Karpas-422 (cell line): ENCODE measurements around the gene SLC25A34. TPM values are rescaled to one million over a fixed set of nuclear protein-coding genes. Genes with fewer than 3 reads are reported as not detected.

Source experiments
- DNase-seq: peaks from one replicate; pipeline ENCODE4 v3.0.0-alpha.2; 2015
- H2AFZ ChIP-seq: fragments of 200-600 bp; sonication (generic); 2 replicates; pipeline ENCODE4 v1.6.1; 2014; ENCODE audit warnings: antibody characterized with exemption, low read length, mixed read lengths
- H3K27ac ChIP-seq: fragments of 200-600 bp; sonication (generic); 2 replicates; pipeline ENCODE4 v1.5.1; 2014; ENCODE audit warnings: mild to moderate bottlenecking, low read length, moderate library complexity
- H3K27me3 ChIP-seq: fragments of 200-600 bp; sonication (generic); 2 replicates; pipeline ENCODE4 v1.6.1; 2014; ENCODE audit warnings: low read length, mixed read lengths
- H3K36me3 ChIP-seq: fragments of 200-600 bp; sonication (generic); 2 replicates; pipeline ENCODE4 v1.6.1; 2014; ENCODE audit warnings: low read length, mixed read lengths; ENCODE audit not compliant: insufficient read depth
- H3K4me1 ChIP-seq: fragments of 200-600 bp; sonication (generic); 2 replicates; pipeline ENCODE4 v1.6.1; 2014; ENCODE audit warnings: mild to moderate bottlenecking, low read length, mixed read lengths
- H3K4me2 ChIP-seq: fragments of 200-600 bp; sonication (generic); 2 replicates; pipeline ENCODE4 v1.6.1; 2014; ENCODE audit warnings: low read length, low read depth, mild to moderate bottlenecking; ENCODE audit not compliant: poor library complexity, severe bottlenecking
- H3K4me3 ChIP-seq: fragments of 200-600 bp; sonication (generic); 2 replicates; pipeline ENCODE4 v1.5.1; 2014; ENCODE audit warnings: mild to moderate bottlenecking, antibody characterized with exemption, low read length, mixed read lengths
- H3K79me2 ChIP-seq: fragments of 200-600 bp; sonication (generic); 2 replicates; pipeline ENCODE4 v1.6.1; 2014; ENCODE audit warnings: mild to moderate bottlenecking, low read length, mixed read lengths
- H3K9ac ChIP-seq: fragments of 200-600 bp; sonication (generic); 2 replicates; pipeline ENCODE4 v1.6.0; 2014; ENCODE audit warnings: low read length
- H3K9me2 ChIP-seq: fragments of 200-600 bp; sonication (generic), shearing (Covaris generic); replicated peaks from 2 replicates; pipeline ENCODE4 v1.6.0; 2014; ENCODE audit warnings: mild to moderate bottlenecking, low read length, moderate library complexity; ENCODE audit not compliant: insufficient read depth
- H3K9me3 ChIP-seq: fragments of 300-700, 200-600 bp; sonication (generic); 2 replicates; pipeline ENCODE4 v1.6.1; 2014; ENCODE audit warnings: low read length, mixed read lengths
- H4K20me1 ChIP-seq: fragments of 200-600 bp; sonication (generic); 2 replicates; pipeline ENCODE4 v1.6.1; 2014; ENCODE audit warnings: mild to moderate bottlenecking, antibody characterized with exemption, low read length, low read depth; ENCODE audit not compliant: insufficient read depth
- total RNA-seq: library from RNA; depleted of rRNA; stranded (reverse); fragments of >200 nt; shearing (Covaris generic); gene quantifications from 2 replicates; pipeline ENCODE4 v1.2.3, GENCODE V29; 2014; ENCODE audit warnings: low replicate concordance; rRNA removed

Gene SLC25A34
- total RNA-seq = 0.52 and 0.83 TPM in 2 replicates

DNA sequence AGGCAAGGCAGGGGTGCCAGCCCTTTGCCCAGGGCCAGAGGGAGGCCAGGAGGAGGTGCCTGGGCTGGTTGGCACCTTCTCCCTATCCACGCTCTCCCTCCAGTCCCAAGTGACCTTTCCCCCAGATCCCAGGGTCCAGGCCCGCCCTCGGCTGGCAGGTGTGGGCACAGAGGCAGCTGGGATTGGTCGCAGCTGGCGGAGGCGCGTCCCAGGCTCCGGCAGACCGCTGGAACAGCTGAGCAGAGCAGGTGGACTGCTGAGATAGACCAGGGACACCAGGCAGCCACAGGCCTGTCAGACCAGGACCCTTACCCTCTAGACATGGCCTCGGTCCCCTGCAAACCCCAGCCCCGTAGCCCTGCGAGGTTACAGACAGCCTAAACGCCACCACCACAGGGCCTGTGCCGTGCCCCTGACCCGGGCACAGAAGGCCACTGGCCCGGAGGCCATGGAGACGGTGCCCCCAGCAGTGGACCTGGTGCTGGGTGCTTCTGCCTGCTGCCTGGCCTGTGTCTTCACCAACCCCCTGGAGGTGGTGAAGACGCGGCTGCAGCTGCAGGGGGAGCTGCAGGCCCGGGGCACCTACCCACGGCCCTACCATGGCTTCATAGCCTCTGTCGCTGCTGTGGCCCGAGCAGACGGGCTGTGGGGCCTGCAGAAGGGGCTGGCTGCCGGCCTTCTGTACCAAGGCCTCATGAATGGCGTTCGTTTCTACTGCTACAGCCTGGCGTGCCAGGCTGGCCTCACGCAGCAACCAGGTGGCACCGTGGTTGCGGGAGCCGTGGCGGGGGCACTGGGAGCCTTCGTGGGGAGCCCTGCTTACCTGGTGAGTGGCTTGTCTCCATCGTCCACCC is at the start of gene SLC25A34:
Gene SLC25A34 (plus strand): TSS at position 221 of the 854 bp plus-strand sequence. CDS start 228 bp downstream, at position 449.
- H3K4me3 ChIP-seq = no peak within 1 kb of the TSS
- H3K4me2 ChIP-seq = no peak within 1 kb of the TSS
- no peaks in the 10 kb centered on the region for H3K27me3 ChIP-seq
- H3K36me3 ChIP-seq = no peaks in the 10 kb centered on the region
- H3K9me2 ChIP-seq = no peaks in the 10 kb centered on the region
- H3K9ac ChIP-seq = no peak within 1 kb of the TSS
- H3K79me2 ChIP-seq = no peaks in the 10 kb centered on the region
- H3K27ac ChIP-seq = no peak within 1 kb of the TSS
- H3K9me3 ChIP-seq = no peaks in the 10 kb centered on the region
- DNase-seq = no peak
- H2AFZ ChIP-seq = no peak within 1 kb of the TSS
- no peaks in the 10 kb centered on the region for H3K4me1 ChIP-seq
- H4K20me1 ChIP-seq = no peaks in the 10 kb centered on the region

DNA sequence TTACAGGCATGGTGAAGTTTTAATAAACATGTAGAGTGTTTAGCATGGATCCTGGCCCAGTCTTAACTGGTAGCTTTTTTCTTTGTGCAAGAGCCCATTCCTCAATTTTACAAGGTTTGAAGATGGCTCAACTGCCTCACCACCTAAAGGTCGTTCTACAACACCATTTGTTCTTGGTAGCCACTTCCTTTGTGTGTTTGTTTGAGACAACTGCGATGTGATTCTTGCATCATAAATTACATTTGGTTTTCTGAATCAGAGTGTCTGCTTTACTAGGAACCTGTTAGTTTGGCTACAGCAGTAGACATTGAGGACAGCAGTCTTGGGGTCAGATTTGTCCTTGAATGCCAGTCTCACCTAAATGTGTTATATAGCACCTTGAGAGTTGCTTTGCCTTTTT is 48.6 kb upstream of the SLC25A34 start:
- Histone ChIP-seq H3K9me2 (no peaks in the 10 kb centered on the region), H3K27ac (no peak overlapping the region), H3K4me1 (peaks cover 43% of the 10 kb centered on the region), H3K79me2 (peaks cover 85% of the 10 kb centered on the region), H3K27me3 (no peaks in the 10 kb centered on the region), H4K20me1 (no peaks in the 10 kb centered on the region; the same call in 1 of the 2 replicates), H3K9ac (no peak overlapping the region), H2AFZ (no peak overlapping the region), H3K4me2 (no peak overlapping the region), H3K4me3 (no peak overlapping the region), H3K9me3 (no peaks in the 10 kb centered on the region), H3K36me3 (no peaks in the 10 kb centered on the region)
- DNase-seq = no peak

DNA sequence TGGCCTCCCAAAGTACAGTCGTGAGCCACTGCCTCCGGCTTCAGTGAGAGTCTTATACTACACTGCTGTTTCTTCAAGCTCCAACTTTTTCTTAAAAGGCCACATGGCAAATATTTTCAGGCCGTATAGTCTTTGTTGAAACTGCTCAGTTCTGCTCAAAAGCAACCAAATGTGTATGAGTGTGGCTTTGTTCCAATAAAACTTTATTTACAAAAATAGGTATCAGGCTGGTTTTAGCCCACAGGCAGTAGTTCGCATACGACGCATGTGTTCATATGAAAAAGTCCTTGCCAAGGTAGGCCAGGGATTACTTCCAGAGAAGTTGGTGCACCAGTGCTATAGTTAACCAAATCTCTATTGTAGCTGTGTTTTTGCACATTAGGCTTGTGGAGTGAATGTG is 45.7 kb upstream of the SLC25A34 start:
- H3K9ac ChIP-seq = no peak overlapping the region
- no peak overlapping the region for H3K4me2 ChIP-seq
- DNase-seq = no peak
- no peaks in the 10 kb centered on the region for H3K9me2 ChIP-seq
- no peak overlapping the region for H3K27ac ChIP-seq
- H2AFZ ChIP-seq = no peak overlapping the region
- peaks cover 23% of the 10 kb centered on the region for H3K4me1 ChIP-seq
- no peaks in the 10 kb centered on the region for H3K27me3 ChIP-seq
- H3K79me2 ChIP-seq = peaks cover 94% of the 10 kb centered on the region
- no peak overlapping the region for H3K4me3 ChIP-seq
- H3K9me3 ChIP-seq = no peaks in the 10 kb centered on the region
- no peaks in the 10 kb centered on the region for H3K36me3 ChIP-seq
- H4K20me1 ChIP-seq = no peaks in the 10 kb centered on the region; the same call in 1 of the 2 replicates

GRCh38 chr1:15691434-15692032 is 44.5 kb upstream of the SLC25A34 start:
- H3K4me3 ChIP-seq = no peak overlapping the region
- H3K9ac ChIP-seq = no peak overlapping the region
- peaks cover 86% of the 10 kb centered on the region for H3K79me2 ChIP-seq
- H2AFZ ChIP-seq = no peak overlapping the region
- no peak for DNase-seq
- H4K20me1 ChIP-seq = no peaks in the 10 kb centered on the region
- no peaks in the 10 kb centered on the region for H3K36me3 ChIP-seq
- H3K27me3 ChIP-seq = no peaks in the 10 kb centered on the region
- H3K9me3 ChIP-seq = no peaks in the 10 kb centered on the region
- no peak overlapping the region for H3K4me2 ChIP-seq
- peaks cover 19% of the 10 kb centered on the region for H3K4me1 ChIP-seq
- no peaks in the 10 kb centered on the region for H3K9me2 ChIP-seq
- H3K27ac ChIP-seq = no peak overlapping the region

DNA sequence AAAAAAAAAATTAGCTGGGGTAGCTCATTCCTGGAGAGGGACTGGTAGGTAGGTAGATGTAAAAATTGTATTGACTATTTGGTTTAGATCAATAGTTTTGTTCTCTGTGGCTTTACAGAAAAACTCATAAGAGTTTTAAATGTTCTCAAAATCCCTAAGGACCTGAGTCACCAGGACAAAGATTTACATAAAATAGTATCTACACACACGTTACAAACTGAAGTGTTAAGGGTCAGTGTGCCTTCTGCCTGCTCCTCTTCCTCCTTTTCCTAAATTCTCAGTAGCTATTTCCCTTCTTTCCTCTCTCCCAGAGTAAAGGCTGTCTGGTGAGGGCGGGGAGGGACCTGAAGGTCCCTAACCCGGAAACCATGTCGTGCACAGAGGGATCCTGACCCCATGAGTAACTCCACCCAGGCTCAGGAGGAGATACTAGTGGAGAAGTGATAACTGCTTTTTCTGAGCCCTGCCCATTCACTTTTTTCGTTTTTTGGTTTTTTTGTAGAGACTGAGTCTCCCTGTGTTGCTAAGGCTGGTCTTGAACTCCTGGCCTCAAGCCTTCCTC is 43.9 kb upstream of the SLC25A34 start:
- Histone ChIP-seq H3K9me2 (no peaks in the 10 kb centered on the region), H3K27me3 (no peaks in the 10 kb centered on the region), H3K4me2 (no peak overlapping the region), H3K36me3 (no peaks in the 10 kb centered on the region), H3K9ac (no peak overlapping the region), H4K20me1 (no peaks in the 10 kb centered on the region), H3K4me3 (no peak overlapping the region), H3K27ac (no peak overlapping the region), H3K4me1 (peaks cover 26% of the 10 kb centered on the region), H3K9me3 (no peaks in the 10 kb centered on the region), H3K79me2 (peaks cover 80% of the 10 kb centered on the region), H2AFZ (no peak overlapping the region)
- no peak for DNase-seq

GRCh38 chr1:15693371-15693770 is 42.7 kb upstream of the SLC25A34 start:
- H3K4me1 ChIP-seq = peaks cover 34% of the 10 kb centered on the region
- H3K27me3 ChIP-seq = no peaks in the 10 kb centered on the region
- H3K4me3 ChIP-seq = no peak overlapping the region
- no peaks in the 10 kb centered on the region for H4K20me1 ChIP-seq
- no peaks in the 10 kb centered on the region for H3K36me3 ChIP-seq
- no peak overlapping the region for H3K9ac ChIP-seq
- H3K79me2 ChIP-seq = peaks cover 79% of the 10 kb centered on the region
- no peaks in the 10 kb centered on the region for H3K9me3 ChIP-seq
- no peaks in the 10 kb centered on the region for H3K9me2 ChIP-seq
- no peak overlapping the region for H2AFZ ChIP-seq
- no peak overlapping the region for H3K27ac ChIP-seq
- DNase-seq = no peak
- no peak overlapping the region for H3K4me2 ChIP-seq

DNA sequence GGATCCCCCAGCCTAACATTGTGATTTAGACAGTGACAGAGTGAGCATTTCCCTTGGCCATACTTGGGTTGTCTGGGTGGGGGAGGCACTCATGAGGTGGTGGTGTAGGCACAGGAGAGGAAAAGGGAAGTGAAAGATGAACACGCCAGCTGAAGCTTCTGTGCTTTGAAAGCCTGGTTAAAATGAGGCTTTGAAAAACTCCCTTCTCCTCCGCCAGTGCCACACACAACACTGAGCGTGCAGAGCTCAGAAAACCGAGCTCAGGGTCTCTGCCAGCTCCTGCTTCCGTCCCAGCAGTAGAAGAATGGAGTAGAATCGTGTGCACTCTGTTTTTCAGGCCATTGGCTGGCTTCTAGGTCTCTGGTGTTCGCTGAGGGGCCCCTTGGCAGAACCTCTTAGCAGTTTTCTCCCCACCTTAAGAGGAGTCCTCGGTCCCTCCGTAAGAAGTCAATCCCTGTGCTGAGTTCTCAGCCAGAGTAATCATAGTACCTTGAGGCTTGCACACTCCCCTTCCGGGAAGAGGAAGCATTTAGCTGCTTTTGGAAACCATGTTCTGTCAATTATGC is 39.0 kb upstream of the SLC25A34 start:
- peak overlapping the region; percentile 64 for H3K9ac ChIP-seq
- peak overlapping the region; percentile 90 for H3K27ac ChIP-seq
- no peaks in the 10 kb centered on the region for H3K27me3 ChIP-seq
- H3K9me2 ChIP-seq = no peaks in the 10 kb centered on the region
- no peaks in the 10 kb centered on the region for H3K36me3 ChIP-seq
- peak; percentile 94 for DNase-seq
- H3K4me1 ChIP-seq = peaks cover 20% of the 10 kb centered on the region
- no peaks in the 10 kb centered on the region for H3K9me3 ChIP-seq
- H4K20me1 ChIP-seq = no peaks in the 10 kb centered on the region
- H3K4me2 ChIP-seq = peak overlapping the region; percentile 78
- peaks cover 70% of the 10 kb centered on the region for H3K79me2 ChIP-seq
- H3K4me3 ChIP-seq = peak overlapping the region; percentile 60
- H2AFZ ChIP-seq = no peak overlapping the region

DNA sequence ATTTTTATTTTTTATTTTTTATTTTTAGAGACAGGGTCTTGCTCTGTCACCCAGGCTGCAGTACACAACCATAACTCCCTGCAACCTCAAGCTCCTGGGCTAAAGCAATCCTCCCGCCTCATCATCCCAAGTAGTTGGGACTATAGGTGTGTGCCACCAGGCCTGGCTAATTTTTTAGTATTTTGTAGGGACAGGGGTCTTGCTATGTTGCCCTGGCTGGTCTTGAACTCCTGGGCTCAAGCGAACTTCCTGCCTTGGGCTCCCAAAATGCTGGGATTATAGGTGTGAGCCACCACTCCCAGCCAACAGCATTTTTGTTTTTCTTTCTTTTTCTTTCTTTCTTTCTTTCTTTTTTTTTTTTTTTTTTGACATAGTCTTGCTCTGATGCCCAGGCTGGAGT is 37.9 kb upstream of the SLC25A34 start:
- DNase-seq = no peak
- no peaks in the 10 kb centered on the region for H3K27me3 ChIP-seq
- peak overlapping the region; percentile 78 for H3K4me2 ChIP-seq
- H3K9me2 ChIP-seq = no peaks in the 10 kb centered on the region
- no peak overlapping the region for H3K4me3 ChIP-seq
- H3K27ac ChIP-seq = 0 out of 2 replicates have a peak overlapping the region, but pooled peaks have one; percentile 90
- peaks cover 71% of the 10 kb centered on the region for H3K79me2 ChIP-seq
- no peaks in the 10 kb centered on the region for H3K36me3 ChIP-seq
- H3K9ac ChIP-seq = no peak overlapping the region
- H4K20me1 ChIP-seq = 0 out of 2 replicates have a peak, but pooled peaks cover 2% of the 10 kb centered on the region
- no peak overlapping the region for H2AFZ ChIP-seq
- peaks cover 16% of the 10 kb centered on the region for H3K4me1 ChIP-seq
- no peaks in the 10 kb centered on the region for H3K9me3 ChIP-seq
